AML-193 (cell line): ENCODE results near the gene OSM.

ENCODE experiments used
- DNase-seq, 2 experiments: peaks; one replicate each; lab custom pipeline; 2025; lab: John Stamatoyannopoulos, UW

The OSM gene

DNA sequence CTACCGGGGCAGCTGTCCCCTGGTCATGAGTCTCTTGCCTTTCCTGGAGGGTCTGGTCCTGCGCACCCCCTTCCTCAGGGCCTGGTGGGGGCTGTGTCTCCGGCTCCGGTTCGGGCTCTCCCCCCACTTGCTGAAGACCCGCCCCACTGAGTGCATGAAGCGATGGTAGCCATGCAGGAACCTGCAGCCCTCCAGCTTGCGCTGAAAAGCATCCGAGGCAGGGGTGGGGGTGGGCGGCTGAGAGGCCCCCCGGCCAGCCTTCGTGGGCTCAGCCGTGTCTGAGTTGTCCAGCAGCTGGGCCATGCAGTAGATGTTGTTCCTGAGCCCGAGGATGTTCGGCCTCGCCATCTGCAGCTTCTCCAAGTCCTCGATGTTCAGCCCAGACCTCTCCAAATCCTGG lies 2.8 kb downstream of the OSM start:
- no peak for DNase-seq

DNA sequence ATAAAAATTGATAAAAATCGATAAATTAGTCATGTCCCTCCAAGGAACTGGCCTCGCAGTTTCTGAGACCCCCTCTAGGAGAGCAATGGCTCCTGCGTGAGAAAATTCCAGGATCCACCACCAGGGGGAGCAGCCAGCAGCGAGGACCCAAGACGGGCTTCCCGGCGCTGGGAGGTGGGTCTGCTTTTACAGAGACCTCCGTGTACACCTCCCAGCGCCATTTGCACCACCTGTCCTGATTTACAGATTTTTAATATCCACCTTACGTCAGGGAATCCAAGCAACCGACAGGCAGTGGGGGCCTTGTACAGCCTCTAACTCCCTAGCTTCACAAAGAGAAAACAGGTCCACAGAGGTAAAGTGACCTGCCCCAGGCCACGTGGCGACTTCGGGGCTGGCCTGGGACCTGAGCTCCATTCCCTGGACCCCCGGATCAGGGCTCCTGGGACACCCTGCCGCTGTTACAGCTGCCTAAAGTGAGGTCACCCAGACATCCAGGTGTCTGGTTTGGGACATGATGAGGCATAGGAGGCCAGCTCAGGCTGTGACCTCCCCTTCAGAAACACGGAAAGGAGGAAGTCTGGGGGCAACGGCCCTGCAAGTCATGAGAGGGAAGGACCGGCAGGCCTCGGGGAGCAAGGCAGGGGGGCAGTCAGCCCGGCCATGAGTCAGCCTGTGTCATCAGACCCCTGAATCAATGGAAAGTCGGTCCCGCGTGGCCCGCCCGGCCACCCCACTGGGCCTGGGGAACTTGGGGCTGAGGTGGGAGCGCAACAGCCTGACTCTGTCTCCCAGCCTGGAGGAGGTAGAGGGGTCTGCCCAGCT lies 3.5 kb downstream of the OSM start:
- peak; percentile 52 to 57 for DNase-seq

DNA sequence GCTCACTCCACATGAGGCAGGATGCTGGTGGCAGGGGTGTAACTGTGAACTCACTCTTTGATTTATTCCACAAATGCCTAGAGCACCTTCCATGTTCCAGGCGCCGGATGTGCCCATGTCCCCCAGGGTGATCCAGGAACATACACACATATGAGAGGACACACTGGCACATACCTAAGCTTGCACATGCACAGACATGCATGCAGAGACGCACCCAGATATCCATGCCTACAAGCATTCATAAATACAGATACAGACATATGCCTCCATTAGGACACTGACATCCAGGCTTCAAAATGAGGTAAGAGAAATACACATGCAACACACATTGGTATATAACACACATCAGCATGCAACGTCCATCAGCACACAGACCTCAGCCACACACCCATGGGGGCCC lies 4.5 kb downstream of the OSM start:
- no peak for DNase-seq

DNA sequence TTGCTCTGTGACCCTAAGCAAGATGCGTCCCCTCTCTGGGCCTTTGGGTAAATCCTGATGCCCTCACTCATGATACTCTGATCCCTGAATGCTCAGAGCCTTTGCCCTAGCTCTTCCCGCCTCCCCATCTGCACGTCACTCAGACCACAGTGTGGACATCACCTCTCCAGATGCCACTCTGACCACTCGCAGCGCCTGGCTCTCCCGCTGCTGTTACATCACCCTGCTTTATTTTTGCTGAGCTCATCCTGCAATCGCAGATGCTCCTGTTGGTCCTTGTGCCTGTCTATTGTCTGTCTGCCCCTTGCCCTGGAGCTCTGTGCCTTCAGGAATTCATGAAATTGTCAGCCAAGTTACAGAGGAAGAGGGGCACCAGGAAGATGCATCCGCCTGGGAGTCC lies 5.5 kb downstream of the OSM start:
- peak; percentile 17 to 36 for DNase-seq

DNA sequence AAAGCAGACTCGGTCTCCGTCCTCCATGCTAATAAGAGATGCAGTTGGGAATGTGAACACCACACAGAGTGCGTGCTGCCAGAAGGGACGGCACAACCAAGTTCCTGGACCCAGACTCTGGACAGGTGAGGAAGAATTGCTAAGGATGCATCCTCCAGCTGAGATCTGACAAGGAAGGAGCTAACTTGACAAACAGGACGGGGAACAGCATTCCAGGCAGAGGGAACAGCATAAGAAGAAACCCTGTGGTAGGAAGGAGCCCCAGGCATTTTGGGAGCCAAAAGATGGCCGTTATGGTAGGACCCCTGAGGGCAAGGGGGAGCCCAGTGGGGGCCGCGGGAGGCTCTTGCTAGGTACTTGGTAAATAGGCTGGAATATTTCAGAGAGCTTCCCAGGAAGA lies 6.0 kb downstream of the OSM start:
- no peak for DNase-seq

DNA sequence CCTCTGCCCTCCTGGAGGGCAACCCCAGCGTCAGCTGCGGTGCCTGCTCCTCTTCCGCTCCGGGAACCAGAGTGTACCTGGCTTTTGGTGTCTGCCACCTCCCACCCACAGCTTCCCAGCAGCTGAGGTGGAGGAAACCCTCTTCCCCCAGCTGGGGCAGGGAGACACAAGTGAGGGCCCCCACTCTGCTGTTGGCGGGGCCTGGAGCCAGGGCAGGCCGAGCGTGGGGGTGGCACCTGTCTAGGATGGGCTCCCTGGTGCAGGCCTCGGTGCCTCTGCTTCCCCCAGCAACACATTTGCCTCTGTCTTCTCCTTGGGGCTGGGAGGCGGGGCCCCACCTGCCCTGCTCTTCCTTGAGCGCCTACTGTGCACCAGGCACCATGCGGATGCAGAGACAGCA lies 6.4 kb downstream of the OSM start:
- no peak for DNase-seq

DNA sequence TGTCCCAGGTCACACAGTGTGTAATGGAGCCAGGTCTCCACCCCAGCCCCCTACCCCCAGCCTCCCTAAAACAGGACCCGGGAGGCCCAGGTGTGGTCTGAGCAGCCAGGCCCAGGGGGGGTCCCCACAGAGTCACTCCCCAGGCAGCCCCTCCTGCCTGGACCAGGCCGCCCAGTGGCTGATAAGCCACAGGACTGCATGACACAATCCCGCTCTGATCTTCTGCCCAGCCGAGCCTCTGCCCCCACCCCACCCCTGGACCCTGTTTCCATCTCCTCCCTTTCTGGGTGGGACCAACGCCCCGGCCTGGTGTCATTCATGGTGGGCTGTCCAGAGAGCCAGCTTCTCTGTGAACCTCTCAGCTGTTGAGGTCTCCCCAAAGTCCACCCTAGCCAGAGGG lies 12.3 kb downstream of the OSM start:
- no peak for DNase-seq

DNA sequence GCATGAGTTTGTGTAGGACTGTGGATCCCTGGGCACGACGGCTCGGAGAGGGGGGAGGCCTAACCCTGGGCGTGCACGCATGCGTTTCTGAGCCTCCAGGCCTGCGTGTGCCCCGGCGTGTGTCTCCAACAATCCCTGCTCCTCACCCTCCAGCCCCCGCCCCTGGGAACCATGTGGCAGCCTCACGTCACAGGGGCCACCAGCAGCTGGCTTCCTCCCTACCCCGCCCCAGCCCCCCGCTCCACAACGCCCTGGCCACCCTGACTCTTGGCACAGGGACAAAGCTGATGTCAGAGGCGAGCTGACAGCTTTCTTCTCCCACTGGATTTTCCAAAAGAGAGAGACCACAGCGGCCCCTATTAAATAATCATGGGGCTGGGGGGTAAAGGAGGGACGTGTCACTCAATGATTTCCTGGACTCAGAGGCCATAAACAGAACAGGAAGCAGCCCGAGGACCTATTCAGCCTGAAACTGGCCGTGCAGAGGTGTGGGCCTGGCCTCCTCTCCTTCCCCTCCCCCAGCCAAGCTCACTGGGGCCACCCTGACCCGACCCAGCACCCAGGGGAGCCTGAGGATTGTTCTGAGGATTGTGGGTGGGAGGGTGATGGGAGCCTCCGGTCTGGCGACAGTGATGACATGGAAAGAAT lies 13.3 kb downstream of the OSM start:
- DNase-seq = no peak

DNA sequence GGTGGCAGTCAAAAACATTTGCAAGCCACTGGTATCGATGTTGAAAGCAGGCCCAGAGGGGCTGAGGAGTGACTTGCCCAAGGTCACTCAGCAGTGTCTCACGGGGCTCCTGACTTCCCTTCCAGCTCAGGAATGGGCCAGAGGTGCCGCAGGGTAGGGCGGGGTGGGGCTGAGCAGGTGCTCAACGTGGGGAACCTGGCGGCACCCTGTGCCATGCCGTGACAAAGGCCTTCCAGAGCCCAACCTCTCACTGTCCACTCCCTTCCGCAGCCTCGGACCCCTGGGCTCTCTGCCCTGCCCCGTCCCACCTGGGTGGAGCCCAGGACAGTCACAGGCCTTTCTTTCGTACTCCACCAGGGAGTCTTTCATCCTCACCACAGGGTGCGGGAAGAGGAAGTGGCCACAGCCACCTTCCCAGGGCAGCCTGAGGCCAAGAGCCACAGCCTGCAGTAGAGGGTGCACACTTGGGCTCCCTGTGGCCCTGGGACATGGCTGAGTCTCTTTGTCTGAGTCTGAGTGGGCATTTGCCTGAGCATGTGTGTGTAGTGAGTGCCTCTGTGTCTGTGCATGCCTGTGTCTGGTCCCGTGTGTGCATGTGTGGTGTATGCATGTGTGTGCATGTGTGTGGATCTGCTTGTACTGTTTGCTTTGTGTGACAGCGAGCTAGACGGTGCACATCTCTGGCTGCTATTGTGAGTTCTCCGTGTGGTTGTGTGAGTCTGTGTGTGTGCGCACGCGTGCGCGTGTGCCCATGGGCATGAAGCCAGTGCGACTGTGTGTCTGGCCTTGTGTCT lies 14.0 kb downstream of the OSM start:
- DNase-seq = peak; percentile 29 to 30

DNA sequence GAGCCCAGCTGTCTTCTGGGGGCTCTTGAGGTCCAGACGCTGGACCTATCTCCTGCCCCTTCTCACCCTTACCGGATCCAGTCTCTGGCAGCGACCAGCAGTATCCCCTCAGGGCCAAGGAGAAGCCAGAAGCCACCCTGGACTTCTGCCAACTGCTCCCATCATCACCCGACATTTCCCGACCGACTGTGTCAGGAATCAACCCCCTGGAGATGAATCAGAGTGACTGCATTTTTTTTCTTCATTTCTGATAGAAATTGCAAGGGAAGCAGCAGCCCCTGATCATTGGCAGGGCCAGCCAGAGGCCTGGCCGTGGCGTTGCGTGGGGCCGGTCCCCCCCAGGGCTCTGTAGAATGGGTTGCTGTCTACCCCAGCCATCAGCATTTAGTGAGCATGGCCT lies 14.9 kb downstream of the OSM start:
- DNase-seq = no peak

DNA sequence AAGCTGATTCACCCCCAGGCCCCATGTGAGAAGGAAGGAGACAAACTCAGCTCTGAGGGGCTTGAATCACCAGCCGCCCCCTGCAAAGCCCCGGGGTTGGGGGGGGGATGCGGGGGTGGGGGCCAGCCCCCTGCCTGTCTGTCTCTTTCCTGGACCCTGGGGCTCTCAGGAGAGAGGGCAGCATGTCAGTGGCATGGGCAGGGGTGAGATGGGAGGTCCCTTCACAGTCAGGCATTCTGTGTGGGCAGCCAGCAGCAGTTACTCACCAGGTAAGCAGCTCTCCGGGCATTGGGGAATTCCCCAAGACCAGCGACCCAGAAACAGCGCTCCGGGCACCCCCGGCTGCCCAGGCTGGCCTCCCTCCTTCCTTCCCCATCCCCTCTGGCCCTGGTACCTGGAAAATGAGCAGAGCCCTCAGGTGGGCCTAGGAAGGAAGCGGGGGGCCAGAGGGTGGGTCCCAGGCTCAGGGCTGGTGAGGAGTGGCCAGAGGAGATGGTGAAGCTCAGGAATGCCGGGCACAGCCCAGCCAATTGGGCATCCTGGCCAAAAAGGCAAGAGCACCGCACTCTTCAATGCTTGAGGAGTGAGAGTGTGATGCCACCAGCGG lies 15.9 kb downstream of the OSM start:
- DNase-seq = no peak

DNA sequence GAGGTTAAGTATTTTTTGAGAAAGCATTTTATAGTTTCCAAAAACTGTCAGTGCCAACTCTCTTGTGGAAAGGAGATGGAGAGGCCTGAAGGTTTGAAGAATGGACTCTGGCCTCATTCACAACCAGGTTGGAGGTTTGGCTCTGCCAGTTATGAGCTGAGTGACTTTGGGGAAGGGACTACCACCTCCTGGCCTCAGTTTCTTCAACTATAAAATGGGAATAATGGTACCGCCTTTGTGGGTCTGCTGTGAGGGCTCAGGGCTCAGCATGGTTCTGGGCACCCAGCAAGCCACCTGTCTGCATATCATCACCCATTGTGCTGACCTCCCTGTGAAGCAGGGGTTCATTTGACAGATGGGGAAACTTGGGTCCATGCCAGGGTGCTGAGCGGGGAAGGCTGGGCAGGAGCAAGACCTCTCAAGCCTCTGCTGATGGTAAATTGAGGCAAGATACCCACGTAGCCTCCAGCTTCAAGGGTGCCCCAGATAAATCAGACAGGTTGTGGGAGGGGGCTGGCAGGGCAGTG lies 16.5 kb downstream of the OSM start:
- DNase-seq = no peak

DNA sequence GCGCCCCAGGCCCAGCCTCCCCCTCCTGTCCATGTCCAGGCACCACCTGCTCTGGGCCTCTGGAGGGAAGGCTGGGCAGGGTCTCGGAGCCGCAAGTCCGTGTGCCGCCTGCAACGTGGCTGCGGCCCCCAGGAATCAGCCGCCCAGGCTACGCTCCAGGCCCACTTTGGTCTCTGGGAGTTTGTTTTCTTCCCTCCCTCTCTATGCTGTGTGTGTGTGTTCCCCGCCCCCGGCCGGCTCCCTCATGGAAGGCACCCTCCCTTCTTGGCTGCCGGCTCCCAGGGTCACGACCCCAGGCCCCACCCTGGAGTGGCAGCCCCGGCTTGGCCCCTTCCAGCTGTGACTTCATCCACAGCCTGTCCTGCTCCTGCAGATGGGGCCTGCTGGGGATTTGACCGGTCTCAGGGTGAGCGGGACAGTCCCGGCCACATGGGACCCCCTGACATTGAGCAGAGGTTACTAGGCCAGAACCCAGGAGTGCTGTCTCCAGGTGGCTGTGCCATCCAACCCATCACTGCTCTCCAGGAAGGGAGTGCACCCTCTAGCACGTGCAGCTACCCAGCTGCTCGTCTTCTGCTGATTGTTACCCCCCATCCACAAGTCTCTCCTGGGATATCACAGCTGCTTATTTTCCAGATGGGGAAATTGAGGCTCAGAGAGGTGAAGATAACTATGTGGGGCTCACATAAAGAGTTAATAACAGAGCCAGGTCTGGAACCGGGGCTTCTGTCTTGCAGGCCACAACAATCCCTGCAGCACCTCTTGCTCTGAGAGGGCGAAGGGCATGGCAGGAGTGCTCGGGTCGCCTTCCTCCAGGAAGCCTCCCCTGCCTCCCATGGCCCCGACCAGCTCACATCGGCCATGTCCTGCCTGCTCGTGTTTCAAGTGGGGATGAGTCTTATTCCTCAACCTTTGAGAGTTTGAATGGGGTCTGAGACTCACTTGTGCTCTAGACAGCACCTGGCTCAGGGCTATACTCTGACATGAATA lies 17.3 kb downstream of the OSM start:
- DNase-seq = no peak

DNA sequence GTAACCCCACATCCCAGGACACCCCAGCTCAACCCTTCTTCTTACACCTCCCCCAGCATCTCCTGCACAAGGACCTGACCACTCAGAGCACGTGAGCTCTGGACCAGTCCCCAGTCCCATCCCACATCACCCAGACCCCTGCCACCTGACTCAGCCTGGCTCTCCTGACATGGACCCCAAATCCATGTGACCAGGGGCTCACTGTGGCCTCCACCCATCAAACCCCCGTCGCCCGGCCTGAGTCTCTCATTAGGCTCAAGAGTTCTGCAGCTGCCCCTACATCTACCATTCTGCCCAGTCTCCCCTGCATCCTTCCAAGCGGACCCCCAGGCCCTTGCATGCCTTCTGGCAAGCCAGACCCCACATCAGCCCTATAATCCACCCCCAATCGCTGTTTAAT lies 18.2 kb downstream of the OSM start:
- DNase-seq = no peak

DNA sequence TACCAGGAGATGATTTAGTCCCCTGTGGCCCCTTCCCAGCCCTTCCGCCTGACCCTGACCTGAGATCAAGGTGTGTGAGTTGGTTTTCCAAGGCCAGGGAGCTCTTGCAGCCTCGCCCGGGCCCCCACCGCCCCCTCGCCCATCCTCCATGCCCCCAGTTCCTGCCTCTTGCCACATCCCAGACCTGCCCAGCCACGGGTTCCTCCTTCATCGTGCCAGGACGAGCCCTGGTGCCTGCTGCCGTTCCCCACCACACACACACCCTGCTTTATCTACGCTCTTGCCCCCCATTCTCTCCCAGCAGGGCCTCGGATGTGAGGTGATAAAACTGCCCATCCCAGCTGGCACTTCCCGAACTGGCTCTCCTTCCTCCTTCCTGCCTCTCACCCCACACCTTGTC lies 18.7 kb downstream of the OSM start:
- no peak for DNase-seq

DNA sequence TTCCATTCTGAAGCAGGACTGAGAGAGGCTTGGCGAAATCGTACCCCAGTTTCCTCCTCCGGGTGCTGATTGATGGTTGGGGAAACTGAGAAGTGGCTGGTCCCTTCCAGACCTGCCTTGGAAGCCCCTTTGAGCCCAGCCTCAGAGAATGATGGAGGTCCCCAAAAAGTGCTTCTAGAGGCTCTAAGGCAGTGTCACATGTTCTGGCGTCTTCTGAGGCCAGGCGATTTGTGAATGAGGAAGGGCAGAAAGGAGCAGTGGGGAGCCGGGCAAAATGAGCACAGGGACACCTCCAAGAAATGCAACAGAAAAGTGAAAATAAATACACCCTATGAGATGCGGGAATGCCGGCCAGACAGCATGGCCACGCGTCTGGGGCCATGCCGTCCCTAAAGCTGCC lies 19.1 kb downstream of the OSM start:
- DNase-seq = no peak

DNA sequence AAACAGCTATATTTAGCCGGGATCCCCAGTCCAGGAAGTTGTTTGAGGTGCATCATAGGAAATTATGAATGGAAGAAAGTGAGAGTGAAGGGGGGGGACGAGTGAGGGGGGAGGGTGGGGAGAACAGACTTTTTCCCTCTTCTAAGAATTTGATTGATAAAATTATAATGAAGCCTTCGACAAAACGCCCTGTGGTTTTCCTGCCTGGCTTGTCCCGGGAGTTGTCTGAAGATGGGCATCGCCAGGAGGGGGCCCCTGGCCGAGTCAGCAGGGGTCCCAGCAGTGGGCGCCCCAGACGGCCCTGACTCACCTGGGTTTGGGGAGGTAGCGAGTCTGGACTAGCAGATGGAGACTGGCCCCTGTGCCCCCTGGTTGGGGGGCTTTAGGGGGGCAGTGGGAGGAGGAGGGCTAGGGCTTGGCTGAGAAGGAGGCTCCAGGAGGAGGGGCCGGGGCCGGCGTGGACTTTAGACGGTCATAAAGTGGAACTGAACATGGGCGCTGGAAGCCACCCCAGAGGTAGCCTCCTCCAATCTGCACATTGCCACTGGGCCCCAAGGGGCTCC lies 19.8 kb downstream of the OSM start:
- DNase-seq = peak in 1 of 2 experiments; percentile 1

DNA sequence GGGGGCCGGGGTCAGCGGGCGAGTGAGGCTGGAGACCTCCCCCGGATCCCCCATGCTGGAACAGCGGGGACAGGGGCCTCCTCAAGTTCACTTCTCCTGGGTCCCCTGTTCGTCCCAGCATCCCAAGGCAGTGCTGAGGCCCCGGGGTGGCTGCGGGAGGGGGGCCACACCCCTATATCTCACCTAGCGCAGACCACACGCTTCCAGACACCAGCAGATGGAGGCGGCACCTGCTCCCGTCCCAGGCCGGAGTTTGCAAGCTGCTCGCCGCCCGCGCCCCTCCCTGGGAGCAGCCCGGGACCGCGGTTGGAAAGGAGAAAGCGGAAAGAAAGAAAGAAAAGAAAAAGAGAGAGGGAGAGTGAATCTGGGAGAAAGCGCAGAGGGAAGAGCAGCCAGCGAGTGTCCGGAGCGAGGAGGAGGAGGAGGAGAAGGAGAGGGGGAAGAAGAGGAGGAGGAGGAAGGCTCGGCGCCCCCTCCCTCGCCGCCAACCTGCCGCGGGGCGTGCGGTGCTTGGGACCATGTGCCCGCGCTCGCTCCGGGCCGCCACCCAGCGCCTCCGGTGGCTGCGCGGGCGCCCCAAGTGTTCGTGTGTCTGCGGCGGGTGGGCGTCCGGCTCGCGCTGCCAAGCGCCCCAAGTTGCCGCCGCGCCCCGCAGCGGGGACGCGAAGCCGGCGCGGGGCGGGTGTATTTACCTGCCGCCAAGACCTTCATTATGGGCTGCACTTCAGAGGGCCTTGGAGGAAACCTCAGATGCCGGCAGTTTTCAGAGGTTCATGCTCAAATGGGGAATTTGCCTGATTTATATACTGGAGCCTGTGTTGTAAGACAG lies 20.5 kb downstream of the OSM start, which contains the start of gene LIF:
Gene LIF, minus strand, starts transcription at position 775 of the 829 bp plus-strand sequence. Its CDS starts 64 bp downstream, at position 711.
- DNase-seq = no peak

DNA sequence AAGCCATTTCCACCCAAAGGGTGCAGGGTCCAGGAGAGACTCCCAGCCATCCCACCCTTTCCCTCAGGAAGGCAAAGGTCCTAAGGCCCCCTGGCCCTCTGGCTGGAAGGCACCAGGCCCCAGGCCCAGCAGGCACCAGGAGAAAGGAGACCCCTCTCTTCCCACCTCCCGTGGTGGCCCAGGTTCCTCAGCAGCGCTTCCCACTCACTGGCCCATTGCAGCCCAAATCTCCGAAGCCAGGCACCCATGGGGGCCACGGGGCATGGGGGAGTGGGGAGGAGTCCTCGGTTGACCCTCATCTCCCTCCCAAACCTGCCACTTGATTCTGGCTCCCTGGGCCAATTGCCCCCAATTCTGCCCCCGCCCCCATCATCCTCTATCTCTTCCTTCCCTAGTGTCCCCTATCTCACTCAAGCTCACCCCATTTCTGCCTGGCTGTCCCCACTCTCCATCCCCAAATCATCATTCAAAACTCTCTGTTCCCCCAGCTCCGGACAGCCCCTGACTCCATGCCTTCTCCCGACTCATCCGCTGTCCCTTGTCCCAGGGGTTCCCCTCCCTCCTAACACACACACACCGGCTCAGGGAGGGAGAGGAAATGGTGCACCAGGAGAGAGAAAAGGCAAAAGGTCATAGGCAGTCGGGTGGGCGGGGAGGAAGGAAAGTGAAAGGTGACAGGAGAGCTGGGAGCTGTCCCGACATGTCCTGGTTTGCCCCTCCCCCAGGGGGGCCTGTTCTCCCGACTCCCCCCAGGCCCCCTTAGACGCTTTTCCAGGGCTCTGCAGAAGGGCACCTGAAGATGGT lies 21.3 kb downstream of the OSM start:
- DNase-seq = no peak
